GM21723 (cell line): ENCODE measurements around the gene CDK18.

ENCODE experiments used
- ATAC-seq: cut with Tn5 transposase; IDR thresholded peaks from one replicate; pipeline ENCODE4 v1.9.1; 2021; ENCODE audit warnings: mild to moderate bottlenecking, moderate library complexity; ENCODE audit not compliant: unreplicated experiment

CDK18 gene

GRCh38 chr1:205520709-205521108 is 16.2 kb downstream of the CDK18 start:
- ATAC-seq: no peak

DNA sequence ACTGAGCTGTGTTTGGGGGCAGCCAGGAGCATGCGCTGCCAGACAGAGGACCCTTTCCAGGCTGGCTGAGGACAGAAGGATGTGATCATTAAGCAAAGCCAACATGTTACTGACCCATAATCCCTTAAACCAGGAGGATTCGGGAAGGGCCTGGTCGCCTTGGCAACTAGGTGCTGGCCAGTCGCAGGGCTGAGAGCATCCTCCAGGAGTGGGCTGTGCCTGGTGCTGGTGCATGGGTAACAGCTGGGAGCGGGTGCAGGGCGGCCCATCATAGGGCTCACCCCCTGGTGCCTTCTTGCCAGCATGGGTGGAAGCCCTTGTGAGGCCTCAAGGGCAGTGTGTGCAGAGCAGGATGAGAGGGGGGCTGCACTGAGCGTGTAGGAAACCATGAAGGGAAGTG is 17.2 kb downstream of the CDK18 start:
- no peak for ATAC-seq

- no peak for ATAC-seq
Observed at GRCh38 chr1:205522692-205523091, 18.2 kb downstream of the CDK18 start.

DNA sequence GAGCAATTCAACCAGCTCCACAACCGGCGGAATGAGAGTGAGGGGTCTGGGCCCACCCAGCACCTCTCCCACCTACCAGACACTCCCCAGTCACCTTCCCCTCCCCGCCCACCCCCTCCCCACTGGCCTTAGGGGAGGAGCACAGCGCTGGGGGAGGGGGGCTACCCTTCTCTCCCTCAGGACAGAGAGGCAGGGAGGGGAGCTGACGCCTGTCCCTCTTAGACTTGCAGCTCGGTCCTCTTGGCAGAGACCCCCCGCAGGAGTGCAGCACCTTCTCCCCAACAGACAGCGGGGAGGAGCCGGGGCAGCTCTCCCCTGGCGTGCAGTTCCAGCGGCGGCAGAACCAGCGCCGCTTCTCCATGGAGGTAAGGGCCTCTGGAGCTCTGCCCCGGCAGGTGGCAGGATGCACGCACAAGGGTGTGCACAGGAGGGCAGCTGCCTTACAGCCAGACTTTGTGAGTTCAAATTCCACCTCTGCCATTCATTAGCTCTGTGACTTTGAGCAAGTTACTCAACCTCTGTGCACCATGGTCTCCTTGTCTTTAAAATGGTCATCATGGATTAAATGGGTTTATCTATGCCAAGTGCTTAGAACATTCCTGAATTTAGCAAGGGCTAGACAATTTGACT is 18.9 kb downstream of the CDK18 start:
- ATAC-seq: no peak

DNA sequence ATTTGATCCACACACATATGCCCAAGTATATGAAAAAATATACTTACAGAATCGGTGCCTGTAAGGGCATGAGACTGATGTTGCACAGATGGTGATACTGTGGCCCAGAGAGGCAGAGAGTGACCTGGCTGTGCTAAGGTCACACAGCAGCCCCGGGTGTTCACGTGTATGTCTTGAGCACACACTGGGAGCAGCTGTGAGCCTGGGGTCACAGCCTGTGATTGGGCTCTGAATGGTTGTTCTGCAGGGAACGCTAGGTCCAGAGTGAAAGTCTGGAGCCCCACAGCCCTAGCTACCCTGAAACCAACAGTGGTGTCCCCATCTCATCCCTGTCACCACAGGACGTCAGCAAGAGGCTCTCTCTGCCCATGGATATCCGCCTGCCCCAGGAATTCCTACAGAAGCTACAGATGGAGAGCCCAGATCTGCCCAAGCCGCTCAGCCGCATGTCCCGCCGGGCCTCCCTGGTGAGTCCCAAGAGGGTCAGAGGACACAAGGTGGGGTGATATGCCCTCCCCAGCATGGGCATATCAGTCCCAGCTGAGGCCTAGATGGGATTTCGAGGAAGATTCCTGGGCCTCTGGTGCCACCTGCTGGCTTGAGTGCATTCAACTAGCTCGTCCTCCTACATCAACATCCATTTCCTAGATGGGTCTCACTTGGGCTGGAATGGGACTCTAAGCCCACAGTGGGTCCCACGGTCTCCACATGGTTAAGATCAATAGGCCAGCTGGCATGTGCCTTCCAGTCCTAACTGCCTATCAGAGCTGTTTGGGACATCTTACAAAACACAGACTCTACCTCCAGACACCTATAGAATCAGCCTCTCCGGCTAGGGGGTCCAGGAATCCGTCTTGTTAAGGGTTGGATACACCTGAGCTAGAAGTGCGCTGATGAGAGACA is 19.7 kb downstream of the CDK18 start:
- ATAC-seq: no peak

- no peak for ATAC-seq
Observed at GRCh38 chr1:205524794-205525101, 20.3 kb downstream of the CDK18 start.

DNA sequence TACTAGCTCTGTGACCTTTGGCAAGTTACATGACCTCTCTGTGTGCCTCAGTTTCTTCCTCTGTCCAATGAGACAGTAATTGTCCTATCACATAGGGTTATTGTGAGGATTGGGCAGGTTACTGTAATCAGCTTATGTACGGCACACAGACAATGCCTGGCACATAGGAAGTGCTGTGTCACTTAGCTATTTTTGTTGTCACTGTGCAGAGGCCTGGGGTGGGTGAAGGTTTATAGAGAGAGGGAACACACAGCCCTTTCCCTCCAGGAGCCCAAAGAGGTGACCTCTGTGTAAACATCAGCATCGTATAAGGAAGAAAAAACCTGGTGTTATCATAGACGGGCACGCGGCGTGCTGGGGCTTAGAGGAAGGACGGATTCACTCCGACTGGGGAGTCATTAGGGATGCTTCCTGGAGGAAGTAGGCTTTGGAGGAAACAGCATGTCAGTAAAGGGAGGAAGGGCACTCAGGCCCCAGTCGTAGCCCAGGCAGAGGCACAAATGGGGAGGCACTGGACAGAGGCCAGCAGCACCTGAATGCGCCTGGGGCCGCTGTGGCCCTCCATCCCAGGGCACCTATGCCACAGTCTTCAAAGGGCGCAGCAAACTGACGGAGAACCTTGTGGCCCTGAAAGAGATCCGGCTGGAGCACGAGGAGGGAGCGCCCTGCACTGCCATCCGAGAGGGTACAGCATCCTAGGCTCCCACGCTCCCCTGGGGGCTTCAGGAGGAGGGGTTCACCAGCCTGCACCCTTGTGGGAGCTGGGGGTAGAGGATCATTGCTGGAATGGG is 21.2 kb downstream of the CDK18 start:
- ATAC-seq: no peak

GRCh38 chr1:205526431-205526830 is 22.0 kb downstream of the CDK18 start:
- no peak for ATAC-seq

GRCh38 chr1:205527931-205528330 is 23.5 kb downstream of the CDK18 start:
- ATAC-seq: no peak

DNA sequence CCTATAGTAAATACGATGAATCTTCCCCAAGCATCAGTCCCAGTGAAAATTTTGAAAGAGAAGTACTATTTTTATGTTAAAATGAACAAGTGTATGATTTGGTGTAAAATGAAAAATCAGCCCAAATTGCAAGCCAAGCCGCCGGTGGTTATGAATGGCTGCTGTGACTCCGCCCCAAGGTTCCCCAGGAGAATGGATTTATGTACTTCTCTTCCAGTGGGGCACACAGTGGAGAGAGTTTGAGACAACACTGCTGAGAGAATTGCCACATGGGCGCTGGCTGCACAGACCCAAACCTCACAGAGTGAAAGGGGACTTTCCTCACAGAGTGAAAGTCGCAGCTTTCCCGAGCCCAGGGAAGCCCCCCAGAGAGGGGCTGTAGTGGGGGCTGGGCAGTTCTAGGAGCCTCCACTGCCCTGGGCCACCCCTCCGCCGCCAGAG is 24.0 kb downstream of the CDK18 start:
- ATAC-seq: no peak

DNA sequence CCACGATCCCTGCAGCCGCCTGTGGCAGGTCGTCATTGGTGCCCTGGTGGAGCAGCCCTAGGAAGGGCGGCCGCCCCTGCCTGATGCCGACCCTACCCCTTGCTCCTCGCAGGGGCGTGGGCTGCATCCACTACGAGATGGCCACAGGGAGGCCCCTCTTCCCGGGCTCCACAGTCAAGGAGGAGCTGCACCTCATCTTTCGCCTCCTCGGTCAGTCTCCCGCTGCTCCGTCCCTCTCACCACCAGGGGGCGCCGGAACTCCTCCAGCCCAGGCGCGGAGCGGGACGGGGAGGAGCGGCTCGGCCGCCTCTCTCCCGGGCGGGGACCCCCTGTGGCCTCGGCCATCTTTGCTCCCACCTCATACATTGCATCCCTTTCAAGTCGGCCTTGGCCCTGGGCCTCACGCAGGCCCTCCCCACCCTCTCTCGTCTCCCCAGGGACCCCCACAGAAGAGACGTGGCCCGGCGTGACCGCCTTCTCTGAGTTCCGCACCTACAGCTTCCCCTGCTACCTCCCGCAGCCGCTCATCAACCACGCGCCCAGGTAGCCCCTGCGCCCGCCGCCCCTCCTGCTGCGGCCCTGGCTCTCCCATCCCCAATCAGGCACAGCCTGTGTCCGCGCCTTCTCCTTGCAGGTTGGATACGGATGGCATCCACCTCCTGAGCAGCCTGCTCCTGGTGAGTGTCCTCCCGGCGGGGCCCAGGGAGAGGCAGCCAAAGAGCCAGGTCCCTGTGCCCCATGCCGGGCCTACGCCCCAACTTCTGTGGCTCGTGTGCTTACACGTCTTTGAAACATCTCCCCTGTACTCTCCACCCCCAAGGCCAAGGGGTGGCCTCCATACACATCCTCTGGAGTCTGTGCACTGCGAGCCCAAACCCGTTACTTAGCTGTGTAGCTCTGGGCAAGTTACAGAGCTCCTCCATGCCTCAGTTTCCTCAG is 24.7 kb downstream of the CDK18 start:
- no peak for ATAC-seq

GRCh38 chr1:205530116-205530515 is 25.6 kb downstream of the CDK18 start:
- no peak for ATAC-seq

DNA sequence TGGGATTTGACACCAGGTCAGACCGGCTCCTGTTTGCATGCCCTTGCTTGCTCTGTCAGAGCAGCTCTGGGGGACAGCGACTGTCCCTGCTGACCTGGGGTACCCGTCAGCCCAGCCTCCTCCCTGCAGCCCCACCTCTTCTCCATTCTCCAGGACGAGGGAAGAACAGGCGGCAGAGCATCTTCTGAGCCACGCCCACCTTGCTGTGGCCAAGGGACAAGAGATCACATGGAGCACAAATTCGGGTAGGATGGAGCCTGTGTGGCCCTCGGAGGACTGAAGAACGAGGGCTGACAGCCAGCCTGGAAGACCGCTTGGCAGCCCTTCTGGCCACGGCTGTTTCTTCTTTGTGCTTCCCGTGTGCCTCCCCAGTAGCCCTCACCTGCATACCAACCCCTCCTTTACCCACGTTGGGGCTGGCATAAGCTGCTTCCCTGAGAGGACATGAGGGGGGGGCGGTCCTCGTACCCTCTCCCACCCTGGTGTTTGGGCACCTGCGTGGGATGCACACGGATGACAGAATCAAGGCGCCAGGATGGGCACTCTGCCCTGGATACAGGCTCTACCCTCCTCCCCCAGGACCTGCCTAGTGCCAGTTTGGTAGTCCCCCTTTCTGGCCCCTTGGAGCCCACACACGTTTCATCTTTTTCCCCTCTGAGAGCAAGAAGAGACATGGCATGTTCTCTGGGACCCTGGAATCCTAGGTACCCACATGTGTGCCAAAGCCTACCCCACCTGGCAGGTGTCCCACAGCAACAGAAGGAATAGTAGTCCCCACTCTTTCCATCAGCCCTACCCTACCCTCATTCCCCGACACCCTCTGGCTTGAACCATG is 26.9 kb downstream of the CDK18 start:
- no peak for ATAC-seq

DNA sequence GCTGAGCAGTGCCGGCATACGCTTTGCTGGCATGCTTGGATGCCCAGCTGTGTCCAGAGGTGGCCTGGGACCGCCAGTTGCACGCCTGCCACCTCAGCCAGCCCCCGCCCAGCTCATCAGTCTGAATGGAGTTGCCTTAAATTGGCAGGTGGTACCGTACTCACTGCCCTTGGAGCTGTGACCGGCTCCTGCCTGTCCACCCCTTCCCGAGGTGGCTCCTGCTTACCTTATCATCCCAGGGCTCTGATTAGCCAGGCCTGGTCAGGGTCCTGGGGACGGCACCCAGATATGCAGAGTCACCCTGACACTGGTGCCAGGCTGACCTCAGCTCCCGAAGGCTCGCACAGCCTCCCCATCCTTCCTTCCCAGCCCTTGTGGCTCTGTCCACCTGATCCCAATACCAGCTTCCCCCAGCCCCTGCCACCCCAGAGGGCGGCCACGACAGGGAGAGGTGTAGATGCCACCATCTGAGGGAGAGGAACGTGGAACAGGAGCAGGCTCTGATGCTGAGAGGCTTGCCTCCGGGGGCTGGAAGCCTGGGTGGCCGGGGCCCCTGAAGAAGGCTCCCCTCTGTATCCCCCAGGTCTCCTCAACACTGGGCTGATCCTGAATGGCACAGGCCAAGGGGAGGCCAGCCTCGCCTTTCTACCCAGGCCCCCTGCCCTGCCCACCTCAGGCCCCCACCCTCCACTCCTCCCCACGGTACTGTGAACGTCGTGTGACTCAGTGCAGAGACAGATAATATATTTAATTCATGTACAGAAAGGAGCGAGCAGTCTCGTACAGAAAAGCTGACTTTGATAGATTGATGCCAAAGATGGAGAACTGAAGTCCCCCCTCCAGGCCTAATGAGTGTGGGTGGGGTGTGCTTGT is 27.8 kb downstream of the CDK18 start:
- no peak for ATAC-seq

DNA sequence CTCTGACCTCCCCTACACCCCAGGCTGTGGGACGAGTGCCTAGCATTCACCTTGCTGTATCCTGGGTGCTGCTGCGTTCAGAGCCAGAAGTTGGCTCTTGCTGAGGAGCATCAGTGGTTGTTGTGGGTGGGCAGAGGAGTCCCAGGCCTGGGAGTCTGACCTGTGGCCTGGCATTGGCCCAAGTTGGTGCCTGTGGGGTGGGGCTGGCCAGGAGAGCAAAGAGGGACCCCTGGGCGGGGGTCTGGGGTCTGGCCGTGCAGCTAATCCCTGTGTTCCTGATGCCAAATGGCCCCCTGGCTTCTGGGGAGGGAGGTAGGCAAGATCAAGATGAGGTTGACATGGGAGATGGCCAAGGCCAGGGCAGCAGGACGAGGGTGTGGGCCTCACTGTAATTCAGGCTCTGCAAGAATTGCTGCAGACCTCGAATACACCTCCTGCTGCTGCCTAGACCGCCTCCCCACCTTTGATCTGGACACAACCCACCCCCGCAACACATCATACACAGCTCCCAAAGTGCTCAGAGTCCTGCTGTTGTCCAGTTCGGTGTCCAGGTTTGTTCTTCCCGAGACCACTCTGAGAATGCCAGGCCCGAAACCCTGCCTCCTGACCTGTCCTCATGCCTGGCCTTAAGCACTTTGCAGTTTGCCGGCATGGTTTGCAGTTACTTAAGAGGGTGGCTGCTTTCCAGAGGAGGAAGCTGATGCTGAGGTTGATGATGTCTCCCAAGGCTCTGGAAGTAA is 28.7 kb downstream of the CDK18 start:
- ATAC-seq: no peak

GRCh38 chr1:205533748-205534443 is 29.4 kb downstream of the CDK18 start:
- ATAC-seq: no peak

DNA sequence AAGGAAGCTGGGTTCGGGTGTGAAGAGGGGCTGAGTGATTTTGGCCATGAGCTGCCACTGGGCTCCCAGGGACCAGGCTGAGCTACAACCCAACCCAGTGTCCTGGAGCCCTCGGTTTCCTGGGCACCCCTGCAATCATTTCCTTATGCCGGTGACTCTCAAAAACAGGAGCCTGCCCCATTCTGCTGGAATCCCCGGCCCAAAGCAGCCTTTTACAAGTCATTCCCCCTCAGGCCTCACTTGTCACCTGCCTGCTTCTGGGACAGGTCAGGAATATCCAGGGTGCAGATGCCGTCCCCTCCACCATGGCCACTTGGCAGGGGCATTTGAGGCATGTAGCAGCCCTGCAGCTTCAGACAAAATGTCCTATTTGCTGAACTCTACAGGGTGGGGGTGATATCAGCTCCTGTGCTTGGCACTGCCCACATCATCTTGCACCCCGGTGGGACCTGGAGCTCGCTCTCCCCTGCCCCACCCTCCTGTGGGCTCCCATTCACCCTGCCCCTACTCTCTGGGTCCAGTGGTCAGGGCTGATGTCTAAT is 30.0 kb downstream of the CDK18 start:
- ATAC-seq: no peak
